Smooth muscle cell (in vitro differentiated cells): ENCODE data around the gene RPL18. TPM values are rescaled to one million over a fixed set of nuclear protein-coding genes. Genes with fewer than 3 reads are reported as not detected.

Source experiments
- DNase-seq: peaks from one replicate; lab custom pipeline; 2025; ENCODE audit not compliant: unreplicated experiment; lab: John Stamatoyannopoulos, UW
- H2AFZ ChIP-seq: fragments of 200-600 bp; sonication (generic); 2 replicates; pipeline ENCODE4 v1.6.0; 2016; ENCODE audit warnings: antibody characterized with exemption, low read depth, mild to moderate bottlenecking
- H3F3A ChIP-seq: fragments of 200-600 bp; sonication (generic); 2 replicates; pipeline ENCODE4 v1.6.0; 2017; ENCODE audit warnings: antibody characterized with exemption, low read depth
- H3K27ac ChIP-seq: fragments of 200-600 bp; sonication (generic); 2 replicates; pipeline ENCODE4 v1.5.1; 2016; ENCODE audit warnings: low read depth, mild to moderate bottlenecking
- H3K27me3 ChIP-seq: fragments of 200-600 bp; sonication (generic); 2 replicates; pipeline ENCODE4 v1.6.1; 2016; ENCODE audit warnings: low read depth, mild to moderate bottlenecking
- H3K36me3 ChIP-seq: fragments of 200-600 bp; sonication (generic); 2 replicates; pipeline ENCODE4 v1.5.1; 2016; ENCODE audit warnings: low read depth
- H3K4me1 ChIP-seq: fragments of 200-600 bp; sonication (generic); 2 replicates; pipeline ENCODE4 v1.5.1; 2016; ENCODE audit warnings: low read depth
- H3K4me2 ChIP-seq: fragments of 200-600 bp; sonication (generic); 2 replicates; pipeline ENCODE4 v1.6.0; 2016; ENCODE audit warnings: mild to moderate bottlenecking
- H3K4me3 ChIP-seq: fragments of 200-600 bp; sonication (generic); 2 replicates; pipeline ENCODE4 v1.5.1; 2016; ENCODE audit warnings: mild to moderate bottlenecking
- H3K79me2 ChIP-seq: fragments of 200-600 bp; sonication (generic); 2 replicates; pipeline ENCODE4 v1.6.0; 2016; ENCODE audit warnings: low read depth, mild to moderate bottlenecking
- H3K9ac ChIP-seq: fragments of 200-600 bp; sonication (generic); 2 replicates; pipeline ENCODE4 v1.6.0; 2016; ENCODE audit warnings: low read depth
- H3K9me3 ChIP-seq: fragments of 200-600 bp; sonication (generic); replicated peaks from 2 replicates; pipeline ENCODE4 v1.5.1; 2016; ENCODE audit warnings: low read depth
- H4K20me1 ChIP-seq: fragments of 200-600 bp; sonication (generic); 2 replicates; pipeline ENCODE4 v1.6.0; 2016; ENCODE audit warnings: low read depth
- CTCF ChIP-seq: fragments of 200-600 bp; sonication (generic); IDR thresholded peaks from 2 replicates; pipeline ENCODE4 v1.5.1; 2017; ENCODE audit warnings: borderline replicate concordance, mild to moderate bottlenecking, antibody characterized with exemption; ENCODE audit not compliant: insufficient read depth, poor library complexity, severe bottlenecking
- WGBS: methylation state at CpG from one replicate; pipeline ENCODE4 v1.1.7; 2016; ENCODE audit warnings: low lambda C conversion rate; 5-methylcytosine and 5-hydroxymethylcytosine counted together
- polyA plus RNA-seq: library from polyadenylated mRNA; unstranded; fragments of >200 nt; fragmentation: Nextera tagmentation; extraction: Ambion mirVana; gene quantifications from 2 replicates; pipeline ENCODE4 v1.2.1, GENCODE V29; 2016
- total RNA-seq: library from RNA; depleted of rRNA; stranded (reverse); fragments of >200 nt; gene quantifications from 2 replicates; pipeline ENCODE4 v1.2.3, GENCODE V29; 2014

Gene RPL18
- total and polyA plus RNA-seq, 2 experiments from 2014 or later = 666 to 1,519 TPM

GRCh38 chr19:48617146-48617937, 1.6 kb downstream of the RPL18 start:
- no peak overlapping the region for H2AFZ ChIP-seq
- TF ChIP-seq CTCF = no peak
- H3F3A ChIP-seq = peaks cover 21% of the 10 kb centered on the region
- no peak for DNase-seq
- H3K4me1 ChIP-seq = peaks cover 21% of the 10 kb centered on the region
- H3K4me3 ChIP-seq = peak overlapping the region; percentile 93
- no peaks in the 10 kb centered on the region for H3K27me3 ChIP-seq
- peaks cover 41% of the 10 kb centered on the region for H4K20me1 ChIP-seq
- H3K79me2 ChIP-seq = peaks cover 27% of the 10 kb centered on the region
- H3K4me2 ChIP-seq = peak overlapping the region; percentile 91
- H3K27ac ChIP-seq = peak overlapping the region; percentile 79
- H3K9ac ChIP-seq = peak overlapping the region; percentile 97
- peaks cover 3% of the 10 kb centered on the region for H3K36me3 ChIP-seq
- H3K9me3 ChIP-seq = no peaks in the 10 kb centered on the region
- WGBS = 85% methylated on average over 18 of the region's 18 CpGs

DNA sequence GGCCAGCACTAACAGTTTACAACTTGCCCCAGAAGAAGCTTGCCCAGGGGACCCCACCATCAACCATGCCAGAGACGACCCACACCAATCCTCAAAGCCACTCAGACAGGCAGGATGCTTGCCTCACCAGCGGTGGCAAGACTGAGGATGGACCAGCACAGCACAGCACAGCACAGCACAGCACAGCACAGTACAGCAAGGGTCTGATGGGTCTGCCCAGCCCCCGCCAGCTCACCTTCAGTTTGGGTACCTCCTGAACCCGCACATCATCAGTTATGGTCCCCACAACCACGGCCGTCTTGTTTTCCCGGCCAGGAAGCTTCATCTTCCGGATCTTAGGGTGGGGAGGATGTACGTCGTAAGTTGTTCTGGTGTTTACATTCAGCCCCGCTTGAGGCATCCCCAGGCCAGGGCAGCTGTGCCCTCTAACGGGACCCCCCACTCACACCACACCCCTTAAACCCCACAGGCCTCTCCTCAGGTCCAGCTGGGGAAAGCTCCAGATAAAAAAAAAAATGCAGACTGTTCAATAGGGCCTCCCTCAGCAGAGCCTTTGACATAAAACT, 2.4 kb downstream of the RPL18 start:
- peak overlapping the region; percentile 79 for H3K27ac ChIP-seq
- H4K20me1 ChIP-seq = peaks cover 41% of the 10 kb centered on the region

GRCh38 chr19:48616041-48616436, 2.9 kb downstream of the RPL18 start:
- Histone ChIP-seq H3K27ac (no peak overlapping the region), H3K9me3 (no peaks in the 10 kb centered on the region), H3K27me3 (no peaks in the 10 kb centered on the region), H3K4me1 (peaks cover 21% of the 10 kb centered on the region), H3K36me3 (peaks cover 3% of the 10 kb centered on the region), H3K4me2 (no peak overlapping the region), H3K9ac (no peak overlapping the region), H3K79me2 (peaks cover 27% of the 10 kb centered on the region), H2AFZ (no peak overlapping the region), H4K20me1 (peaks cover 41% of the 10 kb centered on the region), H3K4me3 (no peak overlapping the region), H3F3A (peaks cover 21% of the 10 kb centered on the region)
- 98% methylated on average over 16 of the region's 16 CpGs for WGBS
- no peak for DNase-seq
- no peak for TF ChIP-seq CTCF

More for the DNA sequence above, 2.4 kb downstream of the RPL18 start:
- H3K4me3 ChIP-seq = no peak overlapping the region
- peaks cover 3% of the 10 kb centered on the region for H3K36me3 ChIP-seq
- peaks cover 27% of the 10 kb centered on the region for H3K79me2 ChIP-seq
- peaks cover 21% of the 10 kb centered on the region for H3F3A ChIP-seq
- DNase-seq = no peak
- H2AFZ ChIP-seq = no peak overlapping the region
- H3K9ac ChIP-seq = no peak overlapping the region
- no peaks in the 10 kb centered on the region for H3K9me3 ChIP-seq
- H3K27me3 ChIP-seq = no peaks in the 10 kb centered on the region
- peaks cover 21% of the 10 kb centered on the region for H3K4me1 ChIP-seq
- WGBS = 91% methylated on average over 12 of the region's 12 CpGs
- TF ChIP-seq CTCF = no peak
- H3K4me2 ChIP-seq = peak overlapping the region; percentile 91
